Liver (tissue), 9 donors: Measurements from ENCODE around the gene SLC25A25. TPM values are rescaled to one million over a fixed set of nuclear protein-coding genes. Genes with fewer than 3 reads are reported as not detected.

ENCODE experiments used
- DNase-seq: peaks from one replicate; pipeline ENCODE4 v3.0.0-alpha.2; 2017; ENCODE audit warnings: low spot score
- H3K27ac ChIP-seq, 2 donors: one replicate each; pipeline ENCODE4 v1.7.0; 2013; ENCODE audit warnings: inconsistent platforms in 2 of 2, low read length in 2 of 2, control low read depth in 1 of 2, low read depth in 1 of 2, mild to moderate bottlenecking in 1 of 2
- H3K27me3 ChIP-seq, 4 donors: one replicate each; pipeline versions ENCODE4 v1.6.1 to v1.7.0; 2013; ENCODE audit warnings: low read length in 3 of 4, inconsistent platforms in 1 of 4, mild to moderate bottlenecking in 1 of 4, moderate library complexity in 1 of 4; ENCODE audit not compliant: control insufficient read depth in 4 of 4, insufficient read depth in 4 of 4
- H3K36me3 ChIP-seq, 4 donors: one replicate each; pipeline versions ENCODE4 v1.6.1 to v1.7.0; 2013; ENCODE audit warnings: low read length in 3 of 4, mild to moderate bottlenecking in 3 of 4, low read depth in 1 of 4, moderate library complexity in 1 of 4; ENCODE audit not compliant: control insufficient read depth in 4 of 4, insufficient read depth in 3 of 4
- H3K4me1 ChIP-seq, 4 donors: one replicate each; pipeline versions ENCODE4 v1.6.1 to v1.7.0; 2013; ENCODE audit warnings: low read length in 3 of 4, mild to moderate bottlenecking in 3 of 4, moderate library complexity in 1 of 4; ENCODE audit not compliant: control insufficient read depth in 4 of 4, insufficient read depth in 4 of 4
- H3K4me3 ChIP-seq, 3 donors: one replicate each; pipeline versions ENCODE4 v1.6.1 to v1.7.0; 2013; ENCODE audit warnings: low read length in 3 of 3, control low read depth in 1 of 3, low read depth in 1 of 3, mild to moderate bottlenecking in 1 of 3
- H3K9ac ChIP-seq, 2 donors: one replicate each; pipeline ENCODE4 v1.7.0; 2013; ENCODE audit warnings: low read length in 2 of 2, mild to moderate bottlenecking in 2 of 2, moderate library complexity in 2 of 2, control low read depth in 1 of 2, low read depth in 1 of 2
- H3K9me3 ChIP-seq, 4 donors: one replicate each; pipeline versions ENCODE4 v1.6.1 to v1.7.0; 2013; ENCODE audit warnings: low read length in 3 of 4; ENCODE audit not compliant: control insufficient read depth in 4 of 4
- ATF3 ChIP-seq: IDR thresholded peaks from 2 replicates; pipeline ENCODE4 v1.6.1; 2016; ENCODE audit warnings: antibody characterized with exemption
- CTCF ChIP-seq: fragments of 150-350 bp; IDR thresholded peaks from 2 replicates; pipeline ENCODE4 v1.5.1; 2017; ENCODE audit warnings: improper control_type of control experiment, low read depth, low read length; ENCODE audit not compliant: missing input control
- EGR1 ChIP-seq, 2 donors: IDR thresholded peaks; 2 replicates each; pipeline ENCODE4 v1.6.1; 2016 to 2018; ENCODE audit warnings: antibody characterized with exemption in 2 of 2, low read depth in 2 of 2
- FOXA1 ChIP-seq: IDR thresholded peaks from 2 replicates; pipeline ENCODE4 v1.6.1; 2016; ENCODE audit warnings: antibody characterized with exemption
- FOXA2 ChIP-seq: IDR thresholded peaks from 2 replicates; pipeline ENCODE4 v1.6.1; 2016; ENCODE audit warnings: antibody characterized with exemption
- GABPA ChIP-seq, 2 donors: IDR thresholded peaks in 1 of 2; conservative IDR thresholded peaks in 1 of 2; 2 replicates each; pipeline ENCODE4 v1.6.1; 2016; ENCODE audit warnings: antibody characterized with exemption in 2 of 2, mild to moderate bottlenecking in 1 of 2, moderate library complexity in 1 of 2
- HNF4A ChIP-seq, 2 donors: conservative IDR thresholded peaks; 2 replicates each; pipeline ENCODE4 v1.6.1; 2016; ENCODE audit warnings: antibody characterized with exemption in 2 of 2, mild to moderate bottlenecking in 2 of 2
- HNF4G ChIP-seq: IDR thresholded peaks from 2 replicates; pipeline ENCODE4 v1.6.1; 2016; ENCODE audit warnings: antibody characterized with exemption
- JUND ChIP-seq, 2 donors: IDR thresholded peaks; 2 replicates each; pipeline ENCODE4 v1.6.1; 2016; ENCODE audit warnings: antibody characterized with exemption in 2 of 2
- MAX ChIP-seq: IDR thresholded peaks from 2 replicates; pipeline ENCODE4 v1.6.1; 2016; ENCODE audit warnings: antibody characterized with exemption
- NR2F2 ChIP-seq: IDR thresholded peaks from 2 replicates; pipeline ENCODE4 v1.6.1; 2016; ENCODE audit warnings: antibody characterized with exemption
- RAD21 ChIP-seq, 2 donors: IDR thresholded peaks; 2 replicates each; pipeline ENCODE4 v1.6.1; 2016; ENCODE audit warnings: antibody characterized with exemption in 2 of 2, mild to moderate bottlenecking in 2 of 2
- REST ChIP-seq: IDR thresholded peaks from 2 replicates; pipeline ENCODE4 v1.6.1; 2016; ENCODE audit warnings: antibody characterized with exemption, mild to moderate bottlenecking
- SP1 ChIP-seq: IDR thresholded peaks from 2 replicates; pipeline ENCODE4 v1.6.1; 2018; ENCODE audit warnings: antibody characterized with exemption, mild to moderate bottlenecking
- YY1 ChIP-seq: IDR thresholded peaks from 2 replicates; pipeline ENCODE4 v1.6.1; 2016; ENCODE audit warnings: antibody characterized with exemption, mild to moderate bottlenecking
- ZBTB33 ChIP-seq: IDR thresholded peaks from 2 replicates; pipeline ENCODE4 v1.6.1; 2016; ENCODE audit warnings: antibody characterized with exemption
- WGBS: extraction: QIAGEN DNeasy Blood & Tissue Kit; methylation state at CpG from one replicate; pipeline ENCODE4 v1.1.7; 2013; 5-methylcytosine and 5-hydroxymethylcytosine counted together
- polyA plus RNA-seq, 2 donors: library from polyadenylated mRNA; stranded (reverse) in 1 of 2; unstranded in 1 of 2; fragments of 200-250 nt in 1 of 2; fragments of >200 nt in 1 of 2; fragmentation: Nextera tagmentation in 1 of 2; extraction: Ambion mirVana in 1 of 2; gene quantifications; one replicate each; pipeline versions ENCODE4 v1.2.1 to v1.2.3, GENCODE V29; 2013 to 2015
- total RNA-seq, 2 donors: library from RNA; depleted of rRNA; stranded (reverse); fragments of >200 nt; gene quantifications; one replicate each; pipeline ENCODE4 v1.2.3, GENCODE V29; 2014
- donor health status: healthy.
- donor health status: healthy.
- donor health status: healthy.
- donor health status: healthy.
- donor health status: healthy.

The SLC25A25 gene
- total and polyA plus RNA-seq, 4 donors, result 21.7 to 74.6 (median 39.3) TPM

GRCh38 chr9:128027705-128028104 lies 40.3 kb upstream of the SLC25A25 start:
- no peaks in the 10 kb centered on the region for H3K36me3 ChIP-seq
- no peak overlapping the region for H3K9ac ChIP-seq
- 96% methylated on average over 4 of the region's 4 CpGs for WGBS
- TF ChIP-seq REST (no peak), JUND (IDR thresholded peaks at IDR 0.05) (no peak), EGR1 (IDR thresholded peaks at IDR 0.05; ENCODE audit: low read depth in 2 of 2) (no peak), YY1 (no peak), FOXA2 (no peak), FOXA1 (no peak), ZBTB33 (no peak), HNF4G (no peak), SP1 (no peak), GABPA (IDR thresholded peaks at IDR 0.05 in 1 of 2, conservative IDR thresholded peaks at IDR 0.05 in 1 of 2) (no peak), CTCF (no peak), HNF4A (conservative IDR thresholded peaks at IDR 0.05) (no peak), ATF3 (no peak), RAD21 (IDR thresholded peaks at IDR 0.05) (no peak), NR2F2 (no peak), MAX (no peak)
- H3K27ac ChIP-seq, result no peak overlapping the region
- H3K4me3 ChIP-seq, result no peak overlapping the region
- peaks cover 0 to 4% (median 2%) of the 10 kb centered on the region in 4 donors for H3K4me1 ChIP-seq
- no peaks in the 10 kb centered on the region for H3K9me3 ChIP-seq
- H3K27me3 ChIP-seq, result no peaks in the 10 kb centered on the region
- DNase-seq, result no peak

GRCh38 chr9:128033609-128034008 lies 34.4 kb upstream of the SLC25A25 start:
- H3K27me3 ChIP-seq, result no peaks in the 10 kb centered on the region
- 89% methylated on average over 4 of the region's 4 CpGs for WGBS
- peaks cover 0 to 7% (median 0%) of the 10 kb centered on the region in 4 donors for H3K4me1 ChIP-seq
- no peaks in the 10 kb centered on the region for H3K9me3 ChIP-seq
- TF ChIP-seq REST (no peak), NR2F2 (no peak), FOXA1 (no peak)
- no peak overlapping the region for H3K27ac ChIP-seq
- DNase-seq, result no peak
- no peaks in the 10 kb centered on the region for H3K36me3 ChIP-seq
- no peak overlapping the region for H3K9ac ChIP-seq
- no peak overlapping the region for H3K4me3 ChIP-seq
